ENCODE data around the gene PDE3B.
"Not testable (repeated sequence)": the region's sequence is repeated elsewhere in the genome, so short reads cannot be mapped to it uniquely, and the experiment has no call there.

PDE3B gene

DNA sequence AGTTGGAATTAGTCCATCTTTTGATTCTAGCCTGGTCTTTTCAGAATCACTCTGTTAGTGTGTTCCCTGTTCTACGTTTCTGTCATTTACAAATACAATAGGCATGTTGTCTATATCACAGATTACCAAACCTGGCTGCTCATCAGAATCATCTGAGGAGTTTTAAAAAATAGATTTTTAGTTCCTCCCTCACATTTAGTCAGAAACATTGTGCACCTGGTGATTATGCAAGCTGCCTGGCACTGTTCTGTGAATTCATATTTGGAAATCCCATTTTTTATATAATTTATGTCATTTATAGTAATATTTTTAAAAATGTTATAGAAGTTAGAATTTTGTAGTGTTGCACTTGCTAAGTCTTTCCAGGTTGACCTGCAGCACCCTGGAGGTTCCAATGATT is 107.3 kb downstream of the PDE3B start:
- no peak for DNase-seq

DNA sequence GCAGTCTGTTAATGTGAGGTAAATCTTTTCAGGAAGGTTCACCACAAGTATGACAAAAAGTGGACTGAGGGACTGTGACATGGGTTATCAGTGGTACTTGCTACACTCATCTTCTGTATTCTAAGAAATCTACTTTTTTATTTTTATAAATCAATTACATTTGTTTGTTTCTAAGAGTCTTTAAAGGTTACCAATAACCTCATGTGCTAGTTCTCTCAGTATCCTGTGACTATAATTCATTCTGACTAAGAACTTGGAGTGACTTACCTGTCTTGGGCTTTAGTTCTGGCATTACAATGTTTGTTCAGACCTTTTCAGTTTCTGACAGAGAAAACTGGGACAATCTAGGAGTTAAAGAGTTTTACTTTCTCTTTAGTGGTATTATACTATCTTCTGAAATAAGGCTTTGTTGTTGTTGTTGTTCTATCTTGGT is 108.4 kb downstream of the PDE3B start:
- DNase-seq, result no peak

DNA sequence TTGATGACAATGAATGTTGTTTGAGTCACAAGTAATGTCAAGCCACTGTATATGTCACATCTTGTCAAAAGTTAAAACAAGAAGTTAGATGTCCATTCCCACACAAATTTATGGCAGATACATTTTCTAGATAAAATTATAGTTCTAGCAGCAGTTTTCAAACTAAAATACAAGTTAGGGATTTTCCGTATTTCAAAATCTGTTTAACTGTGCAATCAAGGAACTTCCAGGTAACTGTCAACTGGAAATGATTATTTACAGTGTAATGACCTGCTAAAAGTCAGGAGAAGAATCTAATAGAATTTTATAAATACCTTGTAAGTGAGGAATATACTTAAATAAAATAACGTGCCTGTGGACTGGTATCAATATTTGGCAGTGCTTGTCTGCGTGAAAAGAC is 111.5 kb downstream of the PDE3B start:
- no peak for DNase-seq

DNA sequence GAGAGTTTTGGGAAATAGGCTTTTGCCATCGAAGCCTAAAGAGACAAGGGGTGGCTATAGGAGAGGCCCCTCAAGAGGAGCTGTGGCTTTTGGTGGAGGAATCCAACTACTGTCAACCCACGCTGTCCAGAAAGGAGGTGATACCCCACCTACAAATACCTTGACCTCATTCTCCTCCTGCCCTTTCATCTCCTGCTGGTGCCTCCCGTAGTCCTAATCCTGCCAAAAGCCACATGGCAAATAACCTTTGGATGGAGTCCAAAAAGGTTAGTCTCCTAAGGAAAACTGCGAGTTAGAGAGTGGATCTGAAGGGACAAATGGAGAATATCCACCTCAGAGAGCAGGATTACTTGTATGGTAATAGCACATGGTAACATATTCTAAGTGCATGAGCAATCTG is 112.7 kb downstream of the PDE3B start:
- no peak for DNase-seq

DNA sequence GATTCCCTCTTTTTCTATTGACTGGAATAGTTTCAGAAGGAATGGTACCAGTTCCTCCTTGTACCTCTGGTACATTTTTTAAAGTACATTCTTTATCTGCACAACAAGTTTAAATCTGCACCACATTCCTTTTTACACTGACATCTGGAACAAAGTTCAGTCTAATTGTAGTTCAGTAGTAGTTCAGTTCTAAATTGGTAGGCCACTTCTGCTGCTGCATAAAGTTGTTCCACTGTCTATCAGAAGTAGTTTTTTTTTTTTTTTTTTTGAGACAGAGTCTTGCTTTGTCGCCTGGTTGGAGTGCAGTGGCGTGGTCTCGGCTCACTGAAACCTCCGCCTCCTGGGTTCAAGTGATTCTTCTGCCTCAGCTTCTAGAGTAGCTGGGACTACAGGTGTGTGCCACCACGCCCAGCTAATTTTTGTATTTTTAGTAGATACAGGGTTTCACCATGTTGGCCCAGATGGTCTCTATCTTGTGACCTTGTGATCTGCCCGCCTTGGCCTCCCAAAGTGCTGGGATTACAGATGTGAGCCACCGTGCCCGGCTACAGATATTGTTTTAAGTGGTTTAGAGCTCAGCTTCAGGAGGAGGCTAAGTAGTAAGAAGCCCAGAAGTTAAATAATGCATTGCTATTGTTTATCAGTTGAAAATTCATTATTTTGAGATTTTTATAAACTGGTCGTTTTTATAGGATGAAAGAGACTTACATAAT is 115.9 kb downstream of the PDE3B start:
- DNase-seq, result not testable (repeated sequence)

DNA sequence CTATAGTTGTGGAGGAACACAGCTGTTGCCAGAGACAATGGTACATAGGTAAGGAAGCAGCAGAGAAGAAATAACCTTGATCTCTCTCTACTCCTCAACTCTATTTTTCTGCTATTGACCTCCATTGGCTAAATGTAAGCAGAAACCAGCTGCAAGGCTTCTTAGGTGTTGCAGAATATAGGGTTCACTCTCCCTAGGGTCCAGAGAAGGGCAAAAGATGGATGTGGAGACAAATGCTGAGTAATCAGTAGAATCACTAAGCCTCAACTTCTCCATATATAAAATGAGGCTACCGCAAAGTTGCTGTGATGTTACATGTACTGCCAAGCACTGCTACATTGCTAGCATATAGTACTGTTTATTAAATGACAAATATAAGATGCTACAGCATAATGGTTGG is 120.6 kb downstream of the PDE3B start:
- no peak for DNase-seq

DNA sequence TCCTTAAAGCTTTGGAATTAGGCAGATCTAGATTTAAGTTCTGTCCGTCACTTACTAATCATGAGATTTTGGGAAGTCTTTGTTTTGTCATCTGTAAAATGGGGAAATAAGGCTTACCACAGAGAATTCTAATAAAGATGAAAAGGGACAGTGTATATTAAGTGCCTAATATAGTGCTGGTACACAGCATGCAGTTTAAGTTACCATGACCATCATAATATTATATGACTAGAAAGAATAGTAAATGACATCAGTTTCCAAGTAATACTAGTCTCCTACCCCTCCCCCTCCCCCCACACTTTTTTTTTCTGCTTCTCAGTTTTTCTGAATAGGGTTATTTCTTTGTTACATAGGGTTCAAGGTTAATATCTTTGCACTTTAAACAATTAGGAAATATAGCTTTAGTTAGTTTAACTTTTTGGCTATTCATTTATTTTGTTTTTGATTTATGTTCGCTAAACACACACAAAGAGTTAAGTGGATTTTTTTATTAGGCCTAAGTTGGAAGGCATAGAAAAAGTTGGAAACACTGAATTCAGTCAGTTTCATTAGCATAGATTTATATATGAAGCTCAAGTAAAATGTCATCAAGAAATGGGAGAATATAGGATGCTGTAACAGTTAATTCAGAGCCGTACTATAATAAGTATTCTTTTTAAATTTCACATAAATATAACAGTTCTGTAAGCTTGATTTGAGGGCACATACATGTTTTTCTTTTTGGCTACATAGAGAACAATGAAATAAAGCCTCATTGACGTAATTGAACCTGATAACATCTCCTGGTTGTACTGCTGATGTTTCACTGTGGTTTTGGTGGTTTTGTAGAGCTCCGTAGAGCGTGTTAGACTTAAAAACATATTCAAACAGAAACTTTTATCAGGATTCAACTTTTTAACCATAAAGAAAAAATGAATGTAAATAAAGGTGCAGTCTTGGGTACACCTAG is 121.2 kb downstream of the PDE3B start:
- no peak for DNase-seq

DNA sequence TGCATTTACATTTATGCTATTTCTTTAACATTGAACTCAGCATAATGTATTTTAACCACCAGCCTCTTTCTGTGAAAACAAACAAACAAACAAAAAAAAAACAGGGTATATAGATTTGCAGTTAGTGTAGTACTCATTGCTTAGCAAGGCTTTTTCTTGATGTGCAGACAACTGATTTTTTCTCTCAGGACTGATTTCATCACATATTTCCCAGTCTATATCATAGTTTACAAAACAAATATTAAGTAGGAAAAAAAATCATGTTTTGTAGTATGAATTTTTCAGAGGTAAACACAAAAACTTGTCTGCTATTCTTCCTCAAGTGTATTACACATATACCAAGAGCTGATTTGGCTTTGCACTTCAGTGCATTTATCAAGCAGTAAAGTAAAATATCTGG is 123.0 kb downstream of the PDE3B start:
- no peak for DNase-seq

DNA sequence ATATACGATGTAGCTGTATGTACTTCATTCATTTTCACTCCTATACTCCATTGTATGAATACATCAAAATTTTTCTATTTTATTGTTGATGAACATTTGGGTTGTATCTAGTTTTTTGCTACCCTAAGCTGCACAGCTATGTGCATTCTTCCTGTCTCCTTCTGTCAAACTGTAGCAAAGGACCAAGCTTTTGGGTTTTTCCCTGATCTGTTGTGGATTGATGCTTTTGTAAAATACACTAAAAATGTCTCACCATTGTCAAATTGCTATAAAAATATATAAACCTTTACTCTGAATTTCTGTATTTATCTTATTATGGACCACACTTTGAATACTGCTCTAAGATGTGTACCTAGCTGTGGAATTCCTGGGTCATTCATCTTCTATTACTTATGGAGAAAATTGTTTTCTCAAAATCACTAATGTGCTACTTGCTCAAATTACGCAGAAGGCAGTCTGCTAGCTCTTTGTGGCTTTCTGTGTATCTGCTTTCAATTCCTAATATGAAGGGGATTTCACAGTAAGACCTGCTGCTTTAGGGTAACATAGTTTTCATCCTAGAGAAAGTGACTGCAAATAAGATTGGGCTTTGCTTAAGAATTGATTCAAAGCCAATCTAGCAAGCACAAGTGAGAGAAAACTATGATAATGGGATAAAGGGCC is 125.1 kb downstream of the PDE3B start:
- no peak for DNase-seq

DNA sequence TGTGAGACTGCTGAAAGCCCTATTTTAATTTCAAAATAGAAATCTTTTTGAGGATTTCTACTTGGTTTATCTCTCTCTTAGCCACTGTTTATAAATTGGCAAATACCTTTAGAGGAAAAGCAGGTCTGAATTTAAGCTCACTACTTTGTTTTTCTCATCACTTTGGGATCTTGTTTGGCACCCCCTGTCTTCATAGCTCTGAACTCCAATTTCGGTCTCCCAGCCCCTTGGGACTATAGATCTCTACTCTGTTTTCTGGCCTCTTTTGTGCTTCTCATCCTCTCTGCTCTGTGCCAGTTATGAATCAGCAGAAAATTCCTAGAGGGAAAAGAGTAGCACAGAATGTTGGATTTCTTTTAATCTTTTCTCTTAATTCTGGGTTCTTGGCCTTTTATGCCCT is 130.2 kb downstream of the PDE3B start:
- DNase-seq, result no peak

DNA sequence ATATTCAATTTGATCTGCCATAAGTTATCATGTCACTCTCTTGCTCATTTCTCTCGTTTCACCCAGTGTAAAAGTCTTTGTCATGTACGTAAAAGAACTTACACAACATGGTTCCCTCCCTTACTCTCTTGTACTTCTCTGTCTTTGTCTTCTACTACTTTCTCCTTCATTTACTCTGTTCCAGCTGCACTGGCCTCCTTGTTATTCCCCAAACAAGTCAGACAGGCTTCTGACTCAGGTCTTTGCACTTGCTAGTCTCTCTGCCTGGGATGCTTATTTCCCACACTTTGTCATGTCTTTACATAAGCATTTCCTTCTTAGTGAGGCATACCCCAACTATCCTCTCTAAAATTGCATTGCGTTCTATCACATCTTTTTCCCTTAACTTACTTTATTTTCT is 131.1 kb downstream of the PDE3B start:
- no peak for DNase-seq

DNA sequence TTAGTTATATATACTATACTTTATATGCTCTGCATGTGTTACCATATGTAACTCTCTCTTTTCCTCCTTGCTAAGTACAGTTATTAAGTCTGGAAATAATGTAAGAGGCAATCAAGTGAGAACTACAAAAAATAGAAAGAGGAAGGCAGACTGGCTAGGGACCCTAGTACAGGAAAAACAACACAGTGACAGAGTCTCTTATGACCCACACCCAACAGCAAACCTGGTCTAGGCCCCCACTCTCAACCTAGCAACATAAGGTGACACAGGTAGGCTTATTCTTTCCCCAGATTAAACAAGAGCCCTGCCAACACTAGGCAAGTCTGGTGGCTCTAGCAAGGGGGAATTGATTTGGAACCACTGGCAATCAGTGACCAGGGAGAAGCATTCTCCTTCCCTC is 132.3 kb downstream of the PDE3B start:
- DNase-seq, result no peak

DNA sequence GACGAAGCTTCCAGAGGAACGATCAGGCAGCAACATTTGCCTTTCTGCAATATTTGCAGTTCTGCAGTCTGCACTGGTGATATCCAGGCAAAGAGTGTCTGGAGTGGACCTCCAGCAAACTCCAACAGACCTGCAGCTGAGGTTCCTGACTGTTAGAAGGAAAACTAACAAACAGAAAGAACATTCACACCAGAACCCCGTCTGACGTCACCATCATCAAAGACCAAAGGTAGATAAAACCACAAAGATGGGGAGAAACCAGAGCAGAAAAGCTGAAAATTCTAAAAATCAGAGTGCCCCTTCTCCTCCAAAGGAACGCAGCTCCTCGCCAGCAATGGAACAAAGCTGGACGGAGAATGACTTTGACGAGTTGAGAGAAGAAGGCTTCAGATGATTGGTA is 134.9 kb downstream of the PDE3B start:
- DNase-seq, result not testable (repeated sequence)

DNA sequence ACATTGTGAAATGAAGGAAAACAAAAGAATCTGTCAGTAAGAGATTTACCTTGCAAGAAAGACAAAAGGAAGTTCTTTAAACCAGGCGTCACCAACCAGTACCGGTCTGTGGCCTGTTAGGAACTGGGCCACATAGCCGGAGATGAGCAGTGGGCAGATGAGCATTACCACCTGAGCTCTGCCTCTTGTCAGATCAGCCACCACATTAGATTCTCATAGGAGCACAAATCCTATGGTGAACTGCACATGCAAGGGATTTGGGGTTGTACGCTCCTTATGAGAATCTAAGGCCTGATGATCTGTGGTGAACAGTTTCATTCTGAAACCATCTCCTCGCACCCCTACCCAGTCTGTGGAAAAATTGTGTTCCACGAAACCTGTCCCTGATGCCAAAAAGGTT is 140.2 kb downstream of the PDE3B start:
- DNase-seq, result no peak

DNA sequence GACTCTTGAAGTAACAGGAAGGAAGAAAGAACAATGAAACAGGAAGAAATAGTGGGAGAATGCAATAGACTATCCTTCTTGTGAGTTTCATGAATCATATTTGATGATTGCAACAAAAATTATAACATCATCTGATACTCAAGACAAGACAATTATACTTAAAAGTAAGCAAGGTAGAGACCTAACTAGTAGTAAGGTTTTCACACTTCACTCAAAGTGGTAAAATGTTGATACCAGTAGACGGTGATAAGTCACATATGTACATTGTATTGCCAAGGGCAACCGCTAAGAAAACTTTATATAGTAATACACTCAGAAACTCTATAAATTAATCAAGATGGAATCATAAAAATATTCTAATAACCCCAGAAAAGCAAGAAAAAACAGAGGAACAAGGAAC is 140.6 kb downstream of the PDE3B start:
- no peak for DNase-seq

DNA sequence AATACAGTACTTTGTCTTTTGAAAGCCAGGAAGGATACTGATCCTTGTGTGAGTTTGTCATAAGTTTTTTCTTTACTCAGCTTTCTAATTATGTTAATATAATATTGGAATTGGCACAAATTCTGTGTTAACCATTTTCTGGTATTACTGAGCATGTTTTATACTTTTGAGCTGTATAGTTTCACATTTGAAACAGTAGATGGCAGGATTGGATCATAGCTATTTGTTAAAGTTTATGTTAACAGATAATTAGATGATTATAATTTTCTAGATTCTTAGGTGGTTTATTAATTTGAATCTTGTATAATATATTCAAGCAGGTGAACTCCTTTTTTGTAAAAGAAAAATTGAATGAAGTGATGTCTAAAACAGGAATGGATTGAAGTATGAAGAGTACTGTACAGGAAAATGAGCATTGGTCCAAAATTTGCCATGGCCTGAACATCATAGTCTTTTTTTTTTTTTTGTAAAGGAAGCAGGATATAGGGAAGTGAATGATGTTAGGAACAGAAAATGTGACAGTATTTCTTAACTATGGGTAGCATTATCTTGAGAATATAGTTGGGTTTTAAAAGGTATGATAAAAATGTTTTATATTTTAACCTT is 146.4 kb downstream of the PDE3B start:
- DNase-seq, result peak; percentile 7

DNA sequence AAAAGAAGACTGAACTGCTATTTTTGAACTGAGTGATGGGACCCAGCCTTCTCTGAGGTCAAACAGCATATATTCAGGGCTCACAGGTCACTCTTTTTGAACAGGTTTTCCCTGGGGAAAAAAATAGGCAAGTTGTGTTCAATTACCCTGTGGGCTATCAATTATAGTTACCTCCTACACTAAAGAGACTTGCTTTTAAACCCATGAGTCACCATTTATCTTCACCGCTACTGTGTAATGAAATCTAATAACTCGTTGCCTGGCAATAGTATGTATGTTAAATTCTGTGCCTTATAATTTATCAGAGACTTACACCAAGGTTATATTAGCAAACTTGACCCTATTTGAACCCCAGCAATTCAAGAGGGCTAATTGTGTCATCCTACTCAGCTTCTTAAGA is 149.9 kb downstream of the PDE3B start:
- DNase-seq, result no peak

DNA sequence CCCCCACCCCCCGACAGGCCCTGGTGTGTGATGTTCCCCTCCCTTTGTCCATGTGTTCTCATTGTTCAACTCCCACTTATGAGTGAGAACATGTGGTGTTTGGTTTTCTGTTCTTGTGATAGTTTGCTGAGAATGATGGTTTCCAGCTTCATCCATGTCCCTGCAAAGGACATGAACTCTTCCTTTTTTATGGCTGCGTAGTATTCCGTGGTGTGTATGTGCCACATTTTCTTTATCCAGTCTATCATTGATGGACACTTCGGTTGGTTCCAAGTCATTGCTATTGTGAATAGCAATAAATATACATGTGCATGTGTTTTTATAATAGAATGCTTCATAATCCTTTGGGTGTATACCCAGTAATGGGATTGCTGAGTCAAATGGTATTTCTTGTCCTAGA is 152.4 kb downstream of the PDE3B start:
- not testable (repeated sequence) for DNase-seq

DNA sequence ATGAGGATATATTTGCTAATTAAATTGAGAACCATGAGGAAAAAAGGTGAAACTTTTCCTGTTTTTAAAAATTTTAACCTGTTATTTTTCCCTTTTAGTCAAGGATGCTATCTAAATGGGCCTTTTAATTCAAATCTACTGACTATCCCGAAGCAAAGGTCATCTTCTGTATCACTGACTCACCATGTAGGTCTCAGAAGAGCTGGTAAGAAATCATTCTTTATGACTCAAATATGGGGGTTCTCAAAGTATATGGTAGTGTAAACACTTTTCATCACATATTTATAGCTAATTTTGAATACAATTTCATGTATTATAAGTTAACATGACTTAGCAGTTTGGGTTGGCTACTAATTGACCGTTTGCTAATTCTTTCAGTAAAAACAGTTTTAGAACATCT is 160.2 kb downstream of the PDE3B start:
- no peak for DNase-seq

DNA sequence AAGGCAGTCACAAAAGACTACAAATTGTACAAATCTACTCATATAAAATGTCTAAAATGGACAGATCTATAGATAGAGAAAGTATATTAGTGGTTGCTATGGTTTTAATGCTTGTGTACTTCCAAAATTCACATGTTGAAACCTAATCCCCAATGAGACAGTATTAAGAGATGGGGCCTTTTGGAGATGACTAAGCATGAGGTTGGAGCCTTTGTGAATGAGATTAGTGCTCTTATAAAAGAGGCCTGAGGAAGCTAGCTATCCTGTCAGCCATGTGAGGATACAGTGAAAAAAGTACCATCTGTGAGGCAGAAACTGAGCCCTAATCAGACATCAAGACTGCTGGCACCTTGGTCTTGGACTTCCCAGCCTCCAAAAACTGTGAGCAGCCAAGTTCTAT is 165.9 kb downstream of the PDE3B start:
- DNase-seq, result no peak

DNA sequence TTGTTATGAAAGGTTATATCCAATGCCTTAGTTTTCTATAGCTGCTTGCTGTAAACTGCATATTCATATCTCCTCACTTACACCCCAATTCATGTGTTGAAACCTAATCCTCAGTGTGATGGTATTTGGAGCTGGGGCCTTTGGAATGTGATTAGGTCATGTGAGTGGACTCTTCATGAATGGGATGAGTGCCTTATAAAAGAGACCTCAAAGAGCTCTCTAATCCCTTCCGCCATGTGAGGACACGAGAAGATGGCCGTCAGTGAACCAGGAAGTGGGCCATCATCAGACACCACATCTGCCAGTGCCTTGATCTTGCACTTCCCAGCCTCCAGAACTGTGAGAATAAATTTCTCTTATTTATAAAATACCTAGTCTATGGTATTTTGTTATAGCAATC is 169.2 kb downstream of the PDE3B start:
- no peak for DNase-seq

DNA sequence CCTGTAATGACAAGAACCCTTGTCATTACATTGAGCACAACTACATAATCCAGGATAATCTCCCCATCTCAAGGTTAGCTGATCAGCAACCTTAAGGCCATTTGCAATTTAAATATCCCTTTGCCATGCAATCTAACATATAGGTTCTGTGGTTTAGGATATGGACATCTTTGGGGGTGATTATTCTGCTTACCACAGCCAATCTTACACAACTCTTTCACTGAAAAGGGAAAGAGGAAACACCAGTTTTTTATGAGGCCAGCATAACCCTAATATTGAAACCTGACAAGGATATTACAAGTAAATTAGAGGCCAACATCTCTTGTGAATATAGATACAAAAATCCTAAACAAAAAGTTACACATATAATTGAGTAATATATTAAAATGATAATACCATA is 169.9 kb downstream of the PDE3B start:
- no peak for DNase-seq

DNA sequence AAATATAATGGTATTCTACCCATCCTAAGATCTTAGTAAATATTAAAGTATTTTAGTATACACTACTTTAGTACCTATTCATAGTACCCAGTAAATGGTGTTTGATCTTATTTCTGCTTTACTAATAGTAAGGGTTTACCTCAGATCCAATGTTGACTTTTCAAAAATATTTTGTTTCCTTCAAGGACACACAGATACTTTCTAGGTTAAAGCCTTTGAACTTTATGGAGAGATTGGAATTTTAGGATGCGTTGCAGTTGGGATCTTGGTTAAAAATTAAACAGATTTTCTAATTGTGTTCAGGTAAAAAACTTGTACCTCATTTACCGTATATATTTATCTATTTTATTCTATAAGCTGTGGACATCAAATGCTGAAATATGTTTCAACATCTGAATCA is 175.2 kb downstream of the PDE3B start:
- no peak for DNase-seq
